ENCODE measurements around the gene RNF144A. TPM values are rescaled to one million over a fixed set of nuclear protein-coding genes. Genes with fewer than 3 reads are reported as not detected.

The RNF144A gene
- polyA plus RNA-seq, 3 donors = 0.30 to 0.68 (median 0.48) TPM

DNA sequence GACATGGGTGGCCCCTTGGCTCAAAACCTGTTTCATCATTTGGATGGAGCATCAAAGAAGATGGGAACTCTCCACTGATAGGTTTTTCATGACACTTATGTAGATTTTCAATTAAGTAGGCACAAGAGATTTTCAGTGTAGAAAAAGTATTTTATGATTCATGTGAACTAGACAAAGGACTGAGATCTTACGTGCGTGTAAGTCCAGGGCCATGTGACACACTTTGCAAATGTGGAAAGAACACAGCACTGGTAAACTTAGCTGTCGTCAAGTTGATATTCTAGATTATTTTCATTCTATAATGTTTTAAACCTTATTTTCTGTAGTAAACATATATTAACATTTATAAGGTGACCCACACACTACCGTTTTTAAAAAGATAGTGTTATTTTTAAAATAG is 37.4 kb downstream of the RNF144A start:
- no peaks in the 10 kb centered on the region for H3K4me1 ChIP-seq (ENCODE audit: control insufficient read depth in 1 of 2, insufficient read depth in 2 of 2, low read length in 2 of 2)
- no peaks in the 10 kb centered on the region for H3K27me3 ChIP-seq (ENCODE audit: control insufficient read depth in 2 of 2, insufficient read depth in 2 of 2, low read length in 2 of 2)
- Mint-ChIP-seq H3K4me1 (no peaks in the 10 kb centered on the region), H3K27ac (no peak overlapping the region), H3K9me3 (no peaks in the 10 kb centered on the region), H3K4me3 (no peak overlapping the region), H3K27me3 (ENCODE audit: low read depth in 3 of 3) (no peaks in the 10 kb centered on the region), H3K36me3 (peaks cover 0 to 2% of the 10 kb centered on the region in 2 donors)
- H3K9me3 ChIP-seq (replicated peaks in 1 of 2; ENCODE audit: control insufficient read depth in 1 of 2, insufficient read depth in 1 of 2, low read length in 2 of 2) = no peaks in the 10 kb centered on the region
- H3K36me3 ChIP-seq (replicated peaks in 1 of 2; ENCODE audit: control insufficient read depth in 1 of 2, insufficient read depth in 2 of 2, low read length in 2 of 2) = no peaks in the 10 kb centered on the region
- TF ChIP-seq, protein P1, sequence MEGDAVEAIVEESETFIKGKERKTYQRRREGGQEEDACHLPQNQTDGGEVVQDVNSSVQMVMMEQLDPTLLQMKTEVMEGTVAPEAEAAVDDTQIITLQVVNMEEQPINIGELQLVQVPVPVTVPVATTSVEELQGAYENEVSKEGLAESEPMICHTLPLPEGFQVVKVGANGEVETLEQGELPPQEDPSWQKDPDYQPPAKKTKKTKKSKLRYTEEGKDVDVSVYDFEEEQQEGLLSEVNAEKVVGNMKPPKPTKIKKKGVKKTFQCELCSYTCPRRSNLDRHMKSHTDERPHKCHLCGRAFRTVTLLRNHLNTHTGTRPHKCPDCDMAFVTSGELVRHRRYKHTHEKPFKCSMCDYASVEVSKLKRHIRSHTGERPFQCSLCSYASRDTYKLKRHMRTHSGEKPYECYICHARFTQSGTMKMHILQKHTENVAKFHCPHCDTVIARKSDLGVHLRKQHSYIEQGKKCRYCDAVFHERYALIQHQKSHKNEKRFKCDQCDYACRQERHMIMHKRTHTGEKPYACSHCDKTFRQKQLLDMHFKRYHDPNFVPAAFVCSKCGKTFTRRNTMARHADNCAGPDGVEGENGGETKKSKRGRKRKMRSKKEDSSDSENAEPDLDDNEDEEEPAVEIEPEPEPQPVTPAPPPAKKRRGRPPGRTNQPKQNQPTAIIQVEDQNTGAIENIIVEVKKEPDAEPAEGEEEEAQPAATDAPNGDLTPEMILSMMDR (IDR thresholded peaks at IDR 0.05) = no peak
- no peak for DNase-seq
- no peaks in the 10 kb centered on the region for H4K20me1 ChIP-seq (ENCODE audit: insufficient read depth, low read length)
- H2AFZ ChIP-seq (ENCODE audit: insufficient read depth, low read depth, low read length, poor library complexity, severe bottlenecking) = no peak overlapping the region
- H3K79me2 ChIP-seq (ENCODE audit: insufficient read depth, low read length) = no peaks in the 10 kb centered on the region
- intact Hi-C loops (cut with micrococcal nuclease) = no loop called here
- H3K9ac ChIP-seq (ENCODE audit: insufficient read depth, low read length, poor library complexity, severe bottlenecking) = no peak overlapping the region
- H3K27ac ChIP-seq (ENCODE audit: low read depth in 1 of 2, low read length in 2 of 2) = no peak overlapping the region
- H3K4me3 ChIP-seq (replicated peaks in 1 of 3; ENCODE audit: low read depth in 2 of 3, low read length in 3 of 3) = no peak overlapping the region
- WGBS (ENCODE audit: insufficient coverage) = no CpG with 5 or more reads among the region's 4 CpGs
- no peak overlapping the region for H3K4me2 ChIP-seq (replicated peaks; ENCODE audit: extremely low read depth, low read length, poor library complexity, severe bottlenecking)

DNA sequence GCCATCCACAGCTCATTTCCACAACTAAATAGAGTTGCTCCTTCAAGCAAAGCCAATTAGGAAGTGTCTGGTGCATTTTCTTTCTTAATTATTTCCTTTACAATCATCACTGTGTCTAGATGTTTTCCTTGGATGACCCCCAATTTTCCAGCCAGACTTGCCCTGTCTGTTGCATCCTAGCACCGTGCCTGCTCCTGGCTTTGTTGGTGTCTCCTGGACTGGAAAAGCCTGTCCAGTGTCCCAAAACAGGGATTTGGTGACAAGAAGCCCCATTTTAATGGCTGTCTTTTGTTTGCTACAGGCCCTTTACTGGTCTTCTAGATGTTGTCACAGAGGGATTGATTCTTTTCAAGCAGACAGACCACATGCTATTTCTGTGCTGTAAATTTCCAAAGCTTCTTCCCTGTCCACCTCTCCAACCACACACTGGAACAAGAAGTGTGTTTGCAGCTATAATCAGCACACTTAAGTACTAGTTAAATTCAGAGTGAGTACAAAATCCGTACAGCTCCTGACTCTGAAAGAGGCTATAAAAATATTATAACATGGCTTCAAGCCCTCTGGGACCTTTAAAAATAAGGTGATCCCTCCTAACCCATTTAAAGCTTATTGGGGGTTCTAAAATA is 38.4 kb downstream of the RNF144A start:
- Histone ChIP-seq H2AFZ (ENCODE audit: insufficient read depth, low read depth, low read length, poor library complexity, severe bottlenecking) (no peak overlapping the region), H4K20me1 (ENCODE audit: insufficient read depth, low read length) (no peaks in the 10 kb centered on the region), H3K36me3 (replicated peaks in 1 of 2; ENCODE audit: control insufficient read depth in 1 of 2, insufficient read depth in 2 of 2, low read length in 2 of 2) (no peaks in the 10 kb centered on the region), H3K4me3 (replicated peaks in 1 of 3; ENCODE audit: low read depth in 2 of 3, low read length in 3 of 3) (no peak overlapping the region), H3K9ac (ENCODE audit: insufficient read depth, low read length, poor library complexity, severe bottlenecking) (no peak overlapping the region), H3K79me2 (ENCODE audit: insufficient read depth, low read length) (no peaks in the 10 kb centered on the region), H3K4me1 (ENCODE audit: control insufficient read depth in 1 of 2, insufficient read depth in 2 of 2, low read length in 2 of 2) (no peaks in the 10 kb centered on the region), H3K9me3 (replicated peaks in 1 of 2; ENCODE audit: control insufficient read depth in 1 of 2, insufficient read depth in 1 of 2, low read length in 2 of 2) (no peaks in the 10 kb centered on the region), H3K27ac (ENCODE audit: low read depth in 1 of 2, low read length in 2 of 2) (no peak overlapping the region), H3K4me2 (replicated peaks; ENCODE audit: extremely low read depth, low read length, poor library complexity, severe bottlenecking) (no peak overlapping the region), H3K27me3 (ENCODE audit: control insufficient read depth in 2 of 2, insufficient read depth in 2 of 2, low read length in 2 of 2) (no peaks in the 10 kb centered on the region)
- no peaks in the 10 kb centered on the region for H3K4me1 Mint-ChIP-seq
- WGBS (ENCODE audit: insufficient coverage) = 100% methylated on average over 1 of the region's 2 CpGs
- DNase-seq = no peak
- no peaks in the 10 kb centered on the region for H3K9me3 Mint-ChIP-seq
- peaks cover 0 to 2% (median 0%) of the 10 kb centered on the region in 3 donors for H3K27me3 Mint-ChIP-seq (ENCODE audit: low read depth in 3 of 3)
- H3K27ac Mint-ChIP-seq = no peak overlapping the region
- peaks cover 0 to 2% of the 10 kb centered on the region in 2 donors for H3K36me3 Mint-ChIP-seq
- no peak overlapping the region for H3K4me3 Mint-ChIP-seq
- intact Hi-C loops (cut with micrococcal nuclease) = no loop called here
- TF ChIP-seq, protein P1 (IDR thresholded peaks at IDR 0.05) = no peak

All from CD14-positive monocyte (primary cell).